Ishikawa (cell line): Measurements from ENCODE around the gene LIF.

Experiments
- CEBPB ChIP-seq: IDR thresholded peaks from 2 replicates; pipeline ENCODE4 v1.6.1; 2012
- CREB1 ChIP-seq: IDR thresholded peaks from 2 replicates; pipeline ENCODE4 v1.6.1; 2012; ENCODE audit warnings: low read depth
- EGR1 ChIP-seq: IDR thresholded peaks from 2 replicates; pipeline ENCODE4 v1.6.1; 2012
- EP300 ChIP-seq: IDR thresholded peaks from 2 replicates; pipeline ENCODE4 v1.6.1; 2012; ENCODE audit warnings: borderline replicate concordance
- MAX ChIP-seq: IDR thresholded peaks from 2 replicates; pipeline ENCODE4 v1.6.1; 2012
- NFIC ChIP-seq: IDR thresholded peaks from 2 replicates; pipeline ENCODE4 v1.6.1; 2012
- RAD21 ChIP-seq: IDR thresholded peaks from 2 replicates; pipeline ENCODE4 v1.6.1; 2012; ENCODE audit warnings: low read depth
- TAF1 ChIP-seq: IDR thresholded peaks from 2 replicates; pipeline ENCODE4 v1.6.1; 2012; ENCODE audit warnings: low read depth, mild to moderate bottlenecking
- TEAD4 ChIP-seq: IDR thresholded peaks from 2 replicates; pipeline ENCODE4 v1.6.1; 2012
- USF1 ChIP-seq: IDR thresholded peaks from 2 replicates; pipeline ENCODE4 v1.6.1; 2012
- YY1 ChIP-seq: IDR thresholded peaks from 2 replicates; pipeline ENCODE4 v1.6.1; 2012; ENCODE audit warnings: low read depth
- TF ChIP-seq, protein P1 (sequence below): IDR thresholded peaks from 2 replicates; pipeline ENCODE4 v1.6.1; 2012; ENCODE audit warnings: low read depth, mild to moderate bottlenecking

GRCh38 chr22:30222321-30222720, 24.2 kb downstream of the LIF start:
- TF ChIP-seq EP300 = no peak
- TF ChIP-seq USF1 = no peak
- TF ChIP-seq EGR1 = no peak
- TF ChIP-seq TEAD4 = no peak
- TF ChIP-seq CEBPB = no peak
- TF ChIP-seq, protein P1, sequence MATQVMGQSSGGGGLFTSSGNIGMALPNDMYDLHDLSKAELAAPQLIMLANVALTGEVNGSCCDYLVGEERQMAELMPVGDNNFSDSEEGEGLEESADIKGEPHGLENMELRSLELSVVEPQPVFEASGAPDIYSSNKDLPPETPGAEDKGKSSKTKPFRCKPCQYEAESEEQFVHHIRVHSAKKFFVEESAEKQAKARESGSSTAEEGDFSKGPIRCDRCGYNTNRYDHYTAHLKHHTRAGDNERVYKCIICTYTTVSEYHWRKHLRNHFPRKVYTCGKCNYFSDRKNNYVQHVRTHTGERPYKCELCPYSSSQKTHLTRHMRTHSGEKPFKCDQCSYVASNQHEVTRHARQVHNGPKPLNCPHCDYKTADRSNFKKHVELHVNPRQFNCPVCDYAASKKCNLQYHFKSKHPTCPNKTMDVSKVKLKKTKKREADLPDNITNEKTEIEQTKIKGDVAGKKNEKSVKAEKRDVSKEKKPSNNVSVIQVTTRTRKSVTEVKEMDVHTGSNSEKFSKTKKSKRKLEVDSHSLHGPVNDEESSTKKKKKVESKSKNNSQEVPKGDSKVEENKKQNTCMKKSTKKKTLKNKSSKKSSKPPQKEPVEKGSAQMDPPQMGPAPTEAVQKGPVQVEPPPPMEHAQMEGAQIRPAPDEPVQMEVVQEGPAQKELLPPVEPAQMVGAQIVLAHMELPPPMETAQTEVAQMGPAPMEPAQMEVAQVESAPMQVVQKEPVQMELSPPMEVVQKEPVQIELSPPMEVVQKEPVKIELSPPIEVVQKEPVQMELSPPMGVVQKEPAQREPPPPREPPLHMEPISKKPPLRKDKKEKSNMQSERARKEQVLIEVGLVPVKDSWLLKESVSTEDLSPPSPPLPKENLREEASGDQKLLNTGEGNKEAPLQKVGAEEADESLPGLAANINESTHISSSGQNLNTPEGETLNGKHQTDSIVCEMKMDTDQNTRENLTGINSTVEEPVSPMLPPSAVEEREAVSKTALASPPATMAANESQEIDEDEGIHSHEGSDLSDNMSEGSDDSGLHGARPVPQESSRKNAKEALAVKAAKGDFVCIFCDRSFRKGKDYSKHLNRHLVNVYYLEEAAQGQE = no peak
- no peak for TF ChIP-seq RAD21
- no peak for TF ChIP-seq CREB1
- no peak for TF ChIP-seq NFIC
- no peak for TF ChIP-seq MAX
- no peak for TF ChIP-seq TAF1
- TF ChIP-seq YY1 = no peak
